Measurements from ENCODE around the gene TENM3. TPM values are rescaled to one million over a fixed set of nuclear protein-coding genes. Genes with fewer than 3 reads are reported as not detected.

The TENM3 gene
- total and polyA plus RNA-seq, 2 donors (not counting 3 experiments of a cell fraction or from before 2014, with no cell fraction given) = 3.2 to 6.2 TPM

GRCh38 chr4:182278729-182279128 is 35.5 kb downstream of the TENM3 start:
- Histone ChIP-seq H2AFZ (ENCODE audit: low read depth, low read length) (no peak overlapping the region), H3K4me2 (ENCODE audit: insufficient read depth, low read length) (no peak overlapping the region), H3K9me1 (replicated peaks; ENCODE audit: control insufficient read depth, extremely low read depth, insufficient read depth, low read length) (no peaks in the 10 kb centered on the region), H3K4me3 (replicated peaks in 1 of 3; ENCODE audit: insufficient read depth in 1 of 3, low read depth in 1 of 3, low read length in 3 of 3) (no peak overlapping the region), H3K79me2 (ENCODE audit: control insufficient read depth, insufficient read depth, low read length) (no peaks in the 10 kb centered on the region), H3K36me3 (ENCODE audit: control insufficient read depth in 2 of 2, extremely low read depth in 1 of 2, insufficient read depth in 2 of 2, low read length in 2 of 2) (no peaks in the 10 kb centered on the region), H3K27ac (ENCODE audit: insufficient read depth, low read depth, low read length) (no peak overlapping the region), H3K27me3 (ENCODE audit: control insufficient read depth in 2 of 2, insufficient read depth in 2 of 2, low read length in 2 of 2) (no peaks in the 10 kb centered on the region), H3K4me1 (ENCODE audit: control insufficient read depth, extremely low read depth, insufficient read depth, low read length) (no peaks in the 10 kb centered on the region), H3K9me3 (replicated peaks; ENCODE audit: control insufficient read depth, insufficient read depth, low read length) (peaks cover 2% of the 10 kb centered on the region), H3K9ac (replicated peaks; ENCODE audit: extremely low read depth, insufficient read depth, low read length) (no peak overlapping the region), H4K20me1 (replicated peaks; ENCODE audit: control insufficient read depth, extremely low read depth, insufficient read depth, low read length) (no peaks in the 10 kb centered on the region)
- intact Hi-C loops (cut with micrococcal nuclease) (no loop called here), dilution Hi-C loops (cut with MboI; ENCODE audit: extremely low pct_ligation_motif_present, low sequenced_read_pairs) (no loop called here)
- no peak for TF ChIP-seq EZH2 (IDR thresholded peaks at IDR 0.05; ENCODE audit: borderline replicate concordance, low read depth, low read length, severe bottlenecking)
- no peak for TF ChIP-seq POLR2AphosphoS5 (IDR thresholded peaks at IDR 0.05; ENCODE audit: insufficient read depth, low read depth, low read length)
- TF ChIP-seq JUN (IDR thresholded peaks at IDR 0.05; ENCODE audit: borderline replicate concordance, insufficient read depth, insufficient read length, low read depth) = no peak
- TF ChIP-seq MAX (IDR thresholded peaks at IDR 0.05; ENCODE audit: insufficient read depth, insufficient read length) = no peak
- no peak for TF ChIP-seq FOS (IDR thresholded peaks at IDR 0.05; ENCODE audit: borderline replicate concordance, insufficient read depth, low read length)
- no peak for TF ChIP-seq MYC (IDR thresholded peaks at IDR 0.05; ENCODE audit: low read depth, low read length)
- TF ChIP-seq CTCF (IDR thresholded peaks at IDR 0.05; ENCODE audit: extremely low read depth in 1 of 2, insufficient read depth in 1 of 2, low read depth in 1 of 2, low read length in 2 of 2) = no peak
- no peak for TF ChIP-seq GATA2 (IDR thresholded peaks at IDR 0.05; ENCODE audit: insufficient read depth, insufficient read length, low read depth, low read length)
- no peak for TF ChIP-seq POLR2A (IDR thresholded peaks at IDR 0.05; ENCODE audit: low read depth, low read length)
- no peak for FAIRE-seq
- no TSS peak for BruUV-seq (replicated peaks)
- CTCF ChIA-PET = no interaction called here
- POLR2A ChIA-PET = no interaction called here
- no peak for DNase-seq (ENCODE audit: low read depth, low spot score)
